CD14-positive monocyte (primary cell): ENCODE measurements around the gene GRK5. TPM values are rescaled to one million over a fixed set of nuclear protein-coding genes. Genes with fewer than 3 reads are reported as not detected.

ENCODE experiments used
- DNase-seq, 3 donors: peaks; one replicate each; pipeline ENCODE4 v3.0.0-alpha.2; 2011 to 2022
- H2AFZ ChIP-seq: 2 replicates; pipeline ENCODE4 v1.6.0; 2012; ENCODE audit warnings: mild to moderate bottlenecking, low read depth, low read length, inconsistent platforms; ENCODE audit not compliant: insufficient read depth, poor library complexity, severe bottlenecking
- H3K27ac ChIP-seq, 2 donors: 1 replicate in 1 of 2; 2 replicates in 1 of 2; pipeline ENCODE4 v1.5.1; 2012 to 2013; ENCODE audit warnings: low read length in 2 of 2, control low read depth in 1 of 2, inconsistent platforms in 1 of 2, low read depth in 1 of 2, mild to moderate bottlenecking in 1 of 2
- H3K27me3 ChIP-seq, 2 donors: one replicate each; pipeline versions ENCODE4 v1.6.0 to v1.6.1; 2011 to 2013; ENCODE audit warnings: low read length in 2 of 2; ENCODE audit not compliant: control insufficient read depth in 2 of 2, insufficient read depth in 2 of 2
- H3K36me3 ChIP-seq, 2 donors: replicated peaks in 1 of 2; 1 replicate in 1 of 2; 2 replicates in 1 of 2; pipeline versions ENCODE4 v1.5.1 to v1.6.1; 2012 to 2013; ENCODE audit warnings: low read length in 2 of 2, control low read depth in 1 of 2, inconsistent platforms in 1 of 2, mild to moderate bottlenecking in 1 of 2; ENCODE audit not compliant: insufficient read depth in 2 of 2, control insufficient read depth in 1 of 2
- H3K4me1 ChIP-seq, 2 donors: 1 replicate in 1 of 2; 2 replicates in 1 of 2; pipeline versions ENCODE4 v1.5.1 to v1.6.1; 2012 to 2013; ENCODE audit warnings: low read length in 2 of 2, control low read depth in 1 of 2, inconsistent platforms in 1 of 2, mild to moderate bottlenecking in 1 of 2, moderate library complexity in 1 of 2; ENCODE audit not compliant: insufficient read depth in 2 of 2, control insufficient read depth in 1 of 2
- H3K4me2 ChIP-seq: replicated peaks from 2 replicates; pipeline ENCODE3; 2012; ENCODE audit warnings: low read length, moderate library complexity, mild to moderate bottlenecking; ENCODE audit not compliant: poor library complexity, severe bottlenecking; ENCODE audit errors: extremely low read depth
- H3K4me3 ChIP-seq, 3 experiments: fragments of 200-600 bp in 1 of 3; sonication (generic) in 1 of 3; replicated peaks in 1 of 3; 1 replicate in 2 of 3; 2 replicates in 1 of 3; pipeline ENCODE4 v1.5.1; 2011 to 2013; ENCODE audit warnings: low read length in 3 of 3, mild to moderate bottlenecking in 3 of 3, control low read depth in 2 of 3, low read depth in 2 of 3, inconsistent platforms in 1 of 3, moderate library complexity in 1 of 3
- H3K79me2 ChIP-seq: 2 replicates; pipeline ENCODE4 v1.6.0; 2012; ENCODE audit warnings: mild to moderate bottlenecking, control low read depth, inconsistent platforms, low read length, moderate library complexity; ENCODE audit not compliant: insufficient read depth
- H3K9ac ChIP-seq: 2 replicates; pipeline ENCODE4 v1.6.0; 2017; ENCODE audit warnings: low read length, mild to moderate bottlenecking; ENCODE audit not compliant: insufficient read depth, poor library complexity, severe bottlenecking
- H3K9me3 ChIP-seq, 2 donors: replicated peaks in 1 of 2; 1 replicate in 1 of 2; 2 replicates in 1 of 2; pipeline versions ENCODE4 v1.5.1 to v1.6.1; 2012 to 2013; ENCODE audit warnings: low read length in 2 of 2, control low read depth in 1 of 2; ENCODE audit not compliant: control insufficient read depth in 1 of 2, insufficient read depth in 1 of 2
- H4K20me1 ChIP-seq: 2 replicates; pipeline ENCODE4 v1.6.0; 2012; ENCODE audit warnings: mild to moderate bottlenecking, low read length, control low read depth, moderate library complexity; ENCODE audit not compliant: insufficient read depth
- H3K27ac Mint-ChIP-seq, 7 donors: one replicate each; pipeline ENCODE4 v1.8.0; 2020; ENCODE audit warnings: mild to moderate bottlenecking in 7 of 7, mixed read lengths in 7 of 7, moderate library complexity in 6 of 7, inconsistent platforms in 2 of 7
- H3K27me3 Mint-ChIP-seq, 3 donors: one replicate each; pipeline ENCODE4 v1.8.0; 2021 to 2022; ENCODE audit warnings: low read depth in 3 of 3, mild to moderate bottlenecking in 3 of 3, mixed read lengths in 3 of 3, moderate library complexity in 3 of 3, inconsistent platforms in 1 of 3
- H3K36me3 Mint-ChIP-seq, 2 donors: one replicate each; pipeline ENCODE4 v1.8.0; 2020; ENCODE audit warnings: mixed read lengths in 2 of 2, inconsistent platforms in 1 of 2, mild to moderate bottlenecking in 1 of 2
- H3K4me1 Mint-ChIP-seq: one replicate; pipeline ENCODE4 v1.8.0; 2020; ENCODE audit warnings: mild to moderate bottlenecking, mixed read lengths
- H3K4me3 Mint-ChIP-seq, 2 donors: one replicate each; pipeline ENCODE4 v1.8.0; 2020; ENCODE audit warnings: mild to moderate bottlenecking in 2 of 2, mixed read lengths in 2 of 2, moderate library complexity in 1 of 2
- H3K9me3 Mint-ChIP-seq, 7 donors: one replicate each; pipeline ENCODE4 v1.8.0; 2020 to 2022; ENCODE audit warnings: mixed read lengths in 7 of 7, mild to moderate bottlenecking in 6 of 7, moderate library complexity in 6 of 7, inconsistent platforms in 2 of 7
- CTCF ChIP-seq: fragments of 200-600 bp; IDR thresholded peaks from one replicate; pipeline ENCODE4 v1.8.0; 2022; ENCODE audit warnings: antibody characterized with exemption, mild to moderate bottlenecking
- WGBS: methylation state at CpG from one replicate; pipeline ENCODE4 v1.1.5; 2013; ENCODE audit warnings: missing lambda C conversion rate; ENCODE audit not compliant: insufficient coverage; 5-methylcytosine and 5-hydroxymethylcytosine counted together
- intact Hi-C, 2 donors: fragments of 100-400 bp; cut with micrococcal nuclease; formaldehyde crosslinking; loops; one replicate each; pipeline versions ENCODE4 v1.15.0 to v1.15.1; 2023
- polyA plus RNA-seq, 3 donors: library from polyadenylated mRNA; depleted of rRNA in 1 of 3; unstranded in 2 of 3; stranded (reverse) in 1 of 3; fragments of 300-500 nt in 2 of 3; fragments of >200 nt in 1 of 3; fragmentation: Illumina TruSeq in 2 of 3; gene quantifications; 1 replicate in 2 of 3; 2 replicates in 1 of 3; pipeline ENCODE4 v1.2.3, GENCODE V29; 2012 to 2021

GRK5 gene
- polyA plus RNA-seq, 3 donors, result 1.2 to 6.5 (median 2.8) TPM

GRCh38 chr10:119358567-119358966 lies 151.2 kb downstream of the GRK5 start:
- intact Hi-C loops, result loop anchor here in 1 of 2 donors (10.0 kb wide), 1 partner anchor 56 kb away; no protein-coding TSS in a partner anchor
- Histone ChIP-seq H3K9me3 (peaks cover 10 to 16% of the 10 kb centered on the region in 2 donors), H4K20me1 (no peaks in the 10 kb centered on the region), H3K4me3 (no peak overlapping the region), H3K4me1 (peaks cover 0 to 6% of the 10 kb centered on the region in 2 donors), H3K36me3 (no peaks in the 10 kb centered on the region), H3K79me2 (no peaks in the 10 kb centered on the region), H3K27ac (no peak overlapping the region), H3K9ac (no peak overlapping the region), H3K27me3 (no peaks in the 10 kb centered on the region), H2AFZ (no peak overlapping the region), H3K4me2 (no peak overlapping the region)
- peaks cover 18% of the 10 kb centered on the region for H3K4me1 Mint-ChIP-seq
- TF ChIP-seq CTCF, result no peak
- H3K27me3 Mint-ChIP-seq, result peaks cover 0 to 6% (median 3%) of the 10 kb centered on the region in 3 donors
- peaks cover 2% of the 10 kb centered on the region in 2 donors for H3K36me3 Mint-ChIP-seq
- WGBS, result 85% methylated on average over 2 of the region's 2 CpGs
- no peak overlapping the region for H3K4me3 Mint-ChIP-seq
- H3K9me3 Mint-ChIP-seq, result peaks cover 10 to 22% (median 20%) of the 10 kb centered on the region in 7 donors
- DNase-seq, result no peak
- H3K27ac Mint-ChIP-seq, result peak overlapping the region in 3 of 7 donors; percentile 49 to 84 (median 64)

GRCh38 chr10:119359025-119359424 lies 151.7 kb downstream of the GRK5 start:
- Histone ChIP-seq H3K4me3 (no peak overlapping the region), H4K20me1 (no peaks in the 10 kb centered on the region), H3K9me3 (peaks cover 10 to 16% of the 10 kb centered on the region in 2 donors), H3K4me1 (peaks cover 0 to 6% of the 10 kb centered on the region in 2 donors), H3K4me2 (no peak overlapping the region), H3K27ac (no peak overlapping the region), H3K36me3 (no peaks in the 10 kb centered on the region), H2AFZ (no peak overlapping the region), H3K9ac (no peak overlapping the region), H3K79me2 (no peaks in the 10 kb centered on the region), H3K27me3 (no peaks in the 10 kb centered on the region)
- Mint-ChIP-seq H3K4me3 (no peak overlapping the region), H3K9me3 (peaks cover 10 to 22% (median 20%) of the 10 kb centered on the region in 7 donors), H3K36me3 (peaks cover 2% of the 10 kb centered on the region in 2 donors), H3K4me1 (peaks cover 18% of the 10 kb centered on the region), H3K27me3 (peaks cover 0 to 8% (median 3%) of the 10 kb centered on the region in 3 donors), H3K27ac (peak overlapping the region in 1 of 7 donors; percentile 74)
- intact Hi-C loops, result loop anchor here in 1 of 2 donors (10.0 kb wide), 1 partner anchor 56 kb away; no protein-coding TSS in a partner anchor
- DNase-seq, result no peak
- TF ChIP-seq CTCF, result no peak
- 100% methylated on average over 2 of the region's 4 CpGs for WGBS
